Upper lobe of left lung (tissue), 6 donors: ENCODE measurements around the gene EEF1A2. TPM values are rescaled to one million over a fixed set of nuclear protein-coding genes. Genes with fewer than 3 reads are reported as not detected.

Source experiments
- ATAC-seq, 2 donors: fragments of 200-7000 bp; cut with Tn5 transposase; one replicate each; pipeline ENCODE4 v1.9.1; 2022; ENCODE audit warnings: mild to moderate bottlenecking in 2 of 2, moderate library complexity in 2 of 2; ENCODE audit not compliant: low FRiP score in 2 of 2
- DNase-seq, 2 donors: peaks; one replicate each; pipeline ENCODE4 v3.0.0-alpha.2; 2019 to 2020
- H3K27ac ChIP-seq, 4 donors: fragments of 200-600 bp; sonication (generic); one replicate each; pipeline ENCODE4 v1.5.1; 2016 to 2019
- H3K27me3 ChIP-seq, 4 donors: fragments of 200-600 bp; sonication (generic); one replicate each; pipeline ENCODE4 v1.5.1; 2017 to 2019
- H3K36me3 ChIP-seq, 4 donors: fragments of 200-600 bp; sonication (generic); one replicate each; pipeline ENCODE4 v1.5.1; 2016 to 2019
- H3K4me1 ChIP-seq, 4 donors: fragments of 200-600 bp; sonication (generic); one replicate each; pipeline ENCODE4 v1.5.1; 2018 to 2019
- H3K4me3 ChIP-seq, 4 donors: fragments of 200-600 bp; sonication (generic); one replicate each; pipeline ENCODE4 v1.5.1; 2017 to 2019; ENCODE audit warnings: mild to moderate bottlenecking in 2 of 4, moderate library complexity in 1 of 4
- H3K9me3 ChIP-seq, 4 donors: fragments of 200-600 bp; sonication (generic); one replicate each; pipeline ENCODE4 v1.5.1; 2018 to 2019
- CTCF ChIP-seq, 6 experiments: fragments of 450-650 bp in 4 of 6; fragments of 200-600 bp in 2 of 6; sonication (generic) in 2 of 6; IDR thresholded peaks; one replicate each; pipeline ENCODE4 v1.5.1; 2016 to 2019; ENCODE audit warnings: antibody characterized with exemption in 6 of 6
- EP300 ChIP-seq, 4 donors: sonication (generic); formaldehyde crosslinking; IDR thresholded peaks; one replicate each; pipeline ENCODE4 v1.5.1; 2017; ENCODE audit warnings: antibody characterized with exemption in 4 of 4, control low read depth in 2 of 4
- POLR2A ChIP-seq, 4 donors: fragments of 450-650 bp; IDR thresholded peaks; one replicate each; pipeline ENCODE4 v1.5.1; 2016 to 2017; ENCODE audit warnings: antibody characterized with exemption in 4 of 4, mild to moderate bottlenecking in 2 of 4
- POLR2AphosphoS5 ChIP-seq, 2 donors: sonication (generic); formaldehyde crosslinking; IDR thresholded peaks; one replicate each; pipeline ENCODE4 v1.5.1; 2017; ENCODE audit warnings: antibody characterized with exemption in 2 of 2
- WGBS, 2 donors: methylation state at CpG; one replicate each; pipeline ENCODE4 v1.1.5; 2017 to 2018; 5-methylcytosine and 5-hydroxymethylcytosine counted together
- total RNA-seq, 6 donors: library from RNA; depleted of rRNA in 4 of 6; stranded (reverse); fragments of >200 nt in 4 of 6; gene quantifications; one replicate each; pipeline versions ENCODE4 v1.1.0 to v1.2.1, GENCODE V29; 2016 to 2021
- donor health status: DM: no; HTN: no; CAD: no; lungs with moderate emphysema.
- donor health status: DM: no; HTN: yes; CAD: no; lungs with severe emphysema.

EEF1A2 gene
- total RNA-seq, 6 donors from 2014 or later, result 0.61 to 1.6 (median 1.1) TPM; not detected in 2

DNA sequence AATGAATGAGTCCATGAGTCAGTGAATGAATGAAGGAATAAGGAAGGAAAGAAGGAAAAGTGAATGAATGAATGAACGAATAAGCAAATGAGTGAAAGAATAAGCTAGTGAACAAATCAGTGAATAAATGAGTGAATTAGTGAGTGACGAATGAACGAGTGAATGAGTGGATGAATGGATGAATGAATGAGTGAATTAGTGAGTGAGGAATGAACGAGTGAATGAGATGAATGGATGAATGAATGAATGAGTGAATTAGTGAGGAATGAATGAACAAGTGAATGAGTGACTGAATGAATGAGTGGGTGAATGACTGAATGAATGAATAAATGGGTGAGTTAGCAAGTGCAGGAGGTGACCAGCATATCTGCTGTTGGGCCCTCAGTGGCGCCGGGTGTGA lies 44.9 kb upstream of the EEF1A2 start:
- 89 to 91% methylated on average over 6 of the region's 6 CpGs for WGBS, 2 donors
- Histone ChIP-seq H3K27me3 (peaks cover 0 to 25% (median 5%) of the 10 kb centered on the region in 4 donors), H3K4me1 (peaks cover under 1 to 15% (median 3%) of the 10 kb centered on the region in 4 donors), H3K4me3 (no peak overlapping the region), H3K9me3 (no peaks in the 10 kb centered on the region), H3K36me3 (no peaks in the 10 kb centered on the region), H3K27ac (no peak overlapping the region)
- DNase-seq, result no peak
- ATAC-seq, result no peak
- TF ChIP-seq POLR2AphosphoS5 (IDR thresholded peaks at IDR 0.05) (no peak), CTCF (IDR thresholded peaks at IDR 0.05) (no peak), POLR2A (IDR thresholded peaks at IDR 0.05) (no peak), EP300 (IDR thresholded peaks at IDR 0.05) (no peak)

DNA sequence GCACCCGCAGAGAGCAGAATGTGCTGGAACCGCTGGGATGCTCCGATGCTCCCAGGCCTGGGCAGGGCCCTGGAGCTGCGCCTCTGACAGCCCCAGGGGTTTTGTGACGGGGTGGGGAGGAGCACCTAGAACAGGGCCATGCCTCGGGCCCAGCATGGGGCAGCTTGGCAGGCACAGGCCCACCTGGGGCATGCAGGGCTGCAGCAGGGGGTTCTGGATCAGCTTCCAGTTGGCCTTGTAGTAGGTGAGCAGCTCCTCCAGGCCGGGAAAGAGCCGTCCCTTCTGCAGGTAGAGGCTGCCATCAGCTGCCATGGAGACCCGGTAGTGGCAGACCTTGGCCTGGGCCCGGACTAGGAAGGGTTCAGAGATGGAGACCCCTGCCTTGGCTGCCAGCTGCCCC lies 44.2 kb upstream of the EEF1A2 start:
- H3K27ac ChIP-seq, result no peak overlapping the region
- H3K9me3 ChIP-seq, result no peaks in the 10 kb centered on the region
- TF ChIP-seq POLR2AphosphoS5 (IDR thresholded peaks at IDR 0.05) (no peak), EP300 (IDR thresholded peaks at IDR 0.05) (no peak), POLR2A (IDR thresholded peaks at IDR 0.05) (no peak), CTCF (IDR thresholded peaks at IDR 0.05) (no peak)
- ATAC-seq (no peak), DNase-seq (peak in 1 of 2 donors; percentile 69)
- H3K4me3 ChIP-seq, result no peak overlapping the region
- no peaks in the 10 kb centered on the region for H3K36me3 ChIP-seq
- 85 to 97% methylated on average over 4 to 9 of the region's 10 CpGs for WGBS, 2 donors
- H3K27me3 ChIP-seq, result peaks cover 0 to 19% (median 3%) of the 10 kb centered on the region in 4 donors
- peaks cover 6 to 21% (median 8%) of the 10 kb centered on the region in 4 donors for H3K4me1 ChIP-seq

- TF ChIP-seq POLR2AphosphoS5 (IDR thresholded peaks at IDR 0.05) (no peak), EP300 (IDR thresholded peaks at IDR 0.05) (no peak), CTCF (IDR thresholded peaks at IDR 0.05) (no peak), POLR2A (IDR thresholded peaks at IDR 0.05) (no peak)
- peak in 1 of 2 donors; percentile 72 for DNase-seq
- WGBS, 2 donors, result 90% methylated on average over 7 to 10 of the region's 10 CpGs
- Histone ChIP-seq H3K9me3 (no peaks in the 10 kb centered on the region), H3K27ac (no peak overlapping the region), H3K4me1 (peaks cover 11 to 21% (median 12%) of the 10 kb centered on the region in 4 donors), H3K36me3 (no peaks in the 10 kb centered on the region), H3K4me3 (no peak overlapping the region), H3K27me3 (peaks cover 0 to 15% (median 1%) of the 10 kb centered on the region in 4 donors)
- ATAC-seq, result no peak
Observed at GRCh38 chr20:63542696-63543095, 43.8 kb upstream of the EEF1A2 start.

GRCh38 chr20:63542031-63542559 lies 43.2 kb upstream of the EEF1A2 start:
- TF ChIP-seq CTCF (IDR thresholded peaks at IDR 0.05), result no peak
- TF ChIP-seq POLR2A (IDR thresholded peaks at IDR 0.05), result peak in 1 of 4 donors; percentile 13
- no peak for TF ChIP-seq POLR2AphosphoS5 (IDR thresholded peaks at IDR 0.05)
- TF ChIP-seq EP300 (IDR thresholded peaks at IDR 0.05), result no peak
- Histone ChIP-seq H3K27ac (no peak overlapping the region), H3K4me3 (no peak overlapping the region), H3K4me1 (peaks cover 12 to 22% (median 17%) of the 10 kb centered on the region in 4 donors), H3K36me3 (no peaks in the 10 kb centered on the region), H3K9me3 (no peaks in the 10 kb centered on the region), H3K27me3 (peaks cover 0 to 9% (median 0%) of the 10 kb centered on the region in 4 donors)
- WGBS, 2 donors, result 89 to 93% methylated on average over 3 to 24 of the region's 36 CpGs
- ATAC-seq (no peak), DNase-seq (peak; percentile 37 to 83)

- H3K36me3 ChIP-seq, result no peaks in the 10 kb centered on the region
- no peak overlapping the region for H3K27ac ChIP-seq
- H3K4me1 ChIP-seq, result peaks cover 17 to 28% (median 23%) of the 10 kb centered on the region in 4 donors
- DNase-seq (peak in 1 of 2 donors; percentile 84), ATAC-seq (no peak)
- TF ChIP-seq EP300 (IDR thresholded peaks at IDR 0.05), result no peak
- TF ChIP-seq POLR2A (IDR thresholded peaks at IDR 0.05), result no peak
- peaks cover 0 to 4% (median 0%) of the 10 kb centered on the region in 4 donors for H3K27me3 ChIP-seq
- no peaks in the 10 kb centered on the region for H3K9me3 ChIP-seq
- 94% methylated on average over 28 of the region's 28 CpGs; no CpG with 5 or more reads in 1 of the 2 donors for WGBS, 2 donors
- no peak overlapping the region for H3K4me3 ChIP-seq
Observed at GRCh38 chr20:63541371-63541770, 42.5 kb upstream of the EEF1A2 start.
